SU-DHL-6 (cell line): Measurements from ENCODE around the gene TMEM9.

ENCODE experiments used
- H2AFZ ChIP-seq: fragments of 200-600 bp; sonication (generic); 2 replicates; pipeline ENCODE4 v1.6.1; 2014; ENCODE audit warnings: low read depth, mild to moderate bottlenecking, moderate library complexity, mixed read lengths, antibody characterized with exemption, low read length; ENCODE audit not compliant: severe bottlenecking
- H3F3A ChIP-seq: fragments of 200-600 bp; shearing (Covaris generic); 2 replicates; pipeline ENCODE4 v1.6.0; 2016; ENCODE audit warnings: antibody characterized with exemption, mild to moderate bottlenecking; ENCODE audit not compliant: insufficient read depth
- H3K27ac ChIP-seq: fragments of 200-600 bp; sonication (generic); 2 replicates; pipeline ENCODE4 v1.5.1; 2016; ENCODE audit warnings: low read depth, mild to moderate bottlenecking, low read length, moderate library complexity, mixed read lengths
- H3K27me3 ChIP-seq: fragments of 200-600 bp; sonication (generic), shearing (Covaris generic); 2 replicates; pipeline ENCODE4 v1.6.0; 2014; ENCODE audit warnings: mild to moderate bottlenecking, low read length
- H3K36me3 ChIP-seq: fragments of 200-600 bp; sonication (generic); 2 replicates; pipeline ENCODE4 v1.6.1; 2014; ENCODE audit warnings: mild to moderate bottlenecking, low read length, mixed read lengths
- H3K4me2 ChIP-seq: fragments of 300-600, 200-600 bp; shearing (Covaris generic), sonication (generic); 2 replicates; pipeline ENCODE4 v1.6.0; 2014; ENCODE audit warnings: low read length, low read depth, mild to moderate bottlenecking; ENCODE audit not compliant: poor library complexity, severe bottlenecking
- H3K4me3 ChIP-seq: fragments of 200-600 bp; sonication (generic); 2 replicates; pipeline ENCODE4 v1.5.1; 2014; ENCODE audit warnings: antibody characterized with exemption, low read length, mild to moderate bottlenecking, mixed read lengths; ENCODE audit not compliant: insufficient read depth, poor library complexity, severe bottlenecking
- H3K79me2 ChIP-seq: fragments of 200-600 bp; sonication (generic); 2 replicates; pipeline ENCODE4 v1.6.1; 2014; ENCODE audit warnings: mild to moderate bottlenecking, low read length, moderate library complexity; ENCODE audit not compliant: insufficient read depth
- H3K9ac ChIP-seq: fragments of 200-600 bp; sonication (generic); 2 replicates; pipeline ENCODE4 v1.7.0; 2014; ENCODE audit warnings: mild to moderate bottlenecking, low read length
- H3K9me2 ChIP-seq: fragments of 200-600 bp; sonication (generic); replicated peaks from 2 replicates; pipeline ENCODE4 v1.6.1; 2014; ENCODE audit warnings: low read length; ENCODE audit not compliant: insufficient read depth
- H3K9me3 ChIP-seq: fragments of 200-600 bp; sonication (generic); 2 replicates; pipeline ENCODE4 v1.6.1; 2014; ENCODE audit warnings: low read length, mixed read lengths; ENCODE audit not compliant: insufficient read depth
- H4K20me1 ChIP-seq: fragments of 200-600 bp; sonication (generic); 2 replicates; pipeline ENCODE4 v1.6.1; 2014; ENCODE audit warnings: low read depth, mild to moderate bottlenecking, antibody characterized with exemption, low read length, moderate library complexity, mixed read lengths
- CTCF ChIP-seq: fragments of 200-600 bp; sonication (generic); IDR thresholded peaks from one replicate; pipeline ENCODE4 v1.5.1; 2017; ENCODE audit warnings: antibody characterized with exemption, mild to moderate bottlenecking, low read length, moderate library complexity; ENCODE audit not compliant: insufficient read depth, poor library complexity, severe bottlenecking
- EZH2phosphoT487 ChIP-seq: fragments of 200-600 bp; sonication (generic), shearing (Covaris generic); conservative IDR thresholded peaks from 2 replicates; pipeline ENCODE4 v1.6.1; 2018; ENCODE audit warnings: mild to moderate bottlenecking, antibody characterized with exemption, low read length, moderate library complexity, mixed read lengths

TMEM9 gene

GRCh38 chr1:201088901-201089525, 65.3 kb downstream of the TMEM9 start:
- no peaks in the 10 kb centered on the region for H4K20me1 ChIP-seq
- no peak overlapping the region for H3K4me2 ChIP-seq
- no peak overlapping the region for H3K9ac ChIP-seq
- H3K79me2 ChIP-seq, result no peaks in the 10 kb centered on the region
- no peaks in the 10 kb centered on the region for H3K9me3 ChIP-seq
- no peak overlapping the region for H3K27ac ChIP-seq
- H3K9me2 ChIP-seq, result no peaks in the 10 kb centered on the region
- H3K36me3 ChIP-seq, result no peaks in the 10 kb centered on the region
- no peak overlapping the region for H3K4me3 ChIP-seq
- TF ChIP-seq CTCF (no peak), EZH2phosphoT487 (no peak)
- no peak overlapping the region for H2AFZ ChIP-seq
- H3K27me3 ChIP-seq, result no peaks in the 10 kb centered on the region
- no peaks in the 10 kb centered on the region for H3F3A ChIP-seq

GRCh38 chr1:201088395-201088794, 65.9 kb downstream of the TMEM9 start:
- Histone ChIP-seq H3K9me2 (no peaks in the 10 kb centered on the region), H3F3A (no peaks in the 10 kb centered on the region), H3K36me3 (no peaks in the 10 kb centered on the region), H3K4me3 (no peak overlapping the region), H3K27me3 (no peaks in the 10 kb centered on the region), H3K27ac (no peak overlapping the region), H3K79me2 (no peaks in the 10 kb centered on the region), H4K20me1 (no peaks in the 10 kb centered on the region), H3K9me3 (no peaks in the 10 kb centered on the region), H3K9ac (no peak overlapping the region), H2AFZ (no peak overlapping the region), H3K4me2 (no peak overlapping the region)
- no peak for TF ChIP-seq EZH2phosphoT487
- TF ChIP-seq CTCF, result no peak

- Histone ChIP-seq H3K9me3 (no peaks in the 10 kb centered on the region), H3K27me3 (no peaks in the 10 kb centered on the region), H3K36me3 (no peaks in the 10 kb centered on the region), H3F3A (no peaks in the 10 kb centered on the region), H2AFZ (no peak overlapping the region), H3K4me3 (no peak overlapping the region), H3K79me2 (no peaks in the 10 kb centered on the region), H3K9me2 (no peaks in the 10 kb centered on the region), H3K27ac (no peak overlapping the region), H3K9ac (no peak overlapping the region), H3K4me2 (no peak overlapping the region), H4K20me1 (no peaks in the 10 kb centered on the region)
- TF ChIP-seq EZH2phosphoT487 (no peak), CTCF (peak; percentile 50)
Observed at GRCh38 chr1:201085902-201086735, 68.2 kb downstream of the TMEM9 start.
